HepG2 (cell line): Measurements from ENCODE around the gene PTPRN. TPM values are rescaled to one million over a fixed set of nuclear protein-coding genes. Genes with fewer than 3 reads are reported as not detected.

Experiments
- BCLAF1 ChIP-seq: fragments of 450-650 bp; IDR thresholded peaks from 2 replicates; pipeline ENCODE4 v1.6.1; 2017; ENCODE audit warnings: mild to moderate bottlenecking
- CBX5 ChIP-seq: sonication (generic); formaldehyde crosslinking; IDR thresholded peaks from 2 replicates; pipeline ENCODE4 v1.4.0; 2020; ENCODE audit warnings: missing genetic modification reagents, borderline replicate concordance
- CC2D1A ChIP-seq: sonication (generic); formaldehyde crosslinking; IDR thresholded peaks from 2 replicates; pipeline ENCODE4 v1.8.1; 2023; ENCODE audit warnings: mild to moderate bottlenecking, missing genetic modification reagents
- CEBPG ChIP-seq: IDR thresholded peaks from 2 replicates; pipeline ENCODE4 v1.6.1; 2016
- KLF13 ChIP-seq: sonication (generic); formaldehyde crosslinking; IDR thresholded peaks from 2 replicates; pipeline ENCODE4 v1.4.0; 2020; ENCODE audit warnings: mild to moderate bottlenecking, missing genetic modification reagents
- MED1 ChIP-seq: sonication (generic); formaldehyde crosslinking; IDR thresholded peaks from 2 replicates; pipeline ENCODE4 v1.4.0; 2020; ENCODE audit warnings: missing genetic modification reagents
- NFE2L1 ChIP-seq: sonication (generic); formaldehyde crosslinking; IDR thresholded peaks from 2 replicates; pipeline ENCODE4 v1.4.0; 2020; ENCODE audit warnings: missing genetic modification reagents, mild to moderate bottlenecking, borderline replicate concordance
- PREB ChIP-seq: sonication (generic); formaldehyde crosslinking; IDR thresholded peaks from 2 replicates; pipeline ENCODE4 v1.4.0; 2020; ENCODE audit warnings: missing genetic modification reagents
- RFX1 ChIP-seq: fragments of 450-650 bp; IDR thresholded peaks from 2 replicates; pipeline ENCODE4 v1.6.1; 2017
- SP5 ChIP-seq: IDR thresholded peaks from 2 replicates; pipeline ENCODE4 v1.6.1; 2016; ENCODE audit warnings: low read depth, borderline replicate concordance
- WIZ ChIP-seq: sonication (generic); formaldehyde crosslinking; IDR thresholded peaks from 2 replicates; pipeline ENCODE4 v1.5.1; 2020; ENCODE audit warnings: mild to moderate bottlenecking, missing genetic modification reagents
- ZBTB49 ChIP-seq: sonication (generic); formaldehyde crosslinking; IDR thresholded peaks from 2 replicates; pipeline ENCODE4 v1.4.0; 2020; ENCODE audit warnings: missing genetic modification reagents, borderline replicate concordance
- ZFYVE20 ChIP-seq: sonication (generic); formaldehyde crosslinking; IDR thresholded peaks from 2 replicates; pipeline ENCODE4 v1.8.0; 2023; ENCODE audit warnings: low read depth, mild to moderate bottlenecking, moderate library complexity, missing genetic modification reagents, borderline replicate concordance
- ZNF264 ChIP-seq: sonication (generic); formaldehyde crosslinking; IDR thresholded peaks from 2 replicates; pipeline ENCODE4 v1.4.0; 2020; ENCODE audit warnings: missing genetic modification reagents
- ZNF326 ChIP-seq: sonication (generic); formaldehyde crosslinking; IDR thresholded peaks from 2 replicates; pipeline ENCODE4 v1.4.0; 2020; ENCODE audit warnings: missing genetic modification reagents, borderline replicate concordance
- ZNF333 ChIP-seq: sonication (generic); formaldehyde crosslinking; IDR thresholded peaks from 2 replicates; pipeline ENCODE4 v1.4.0; 2020; ENCODE audit warnings: mild to moderate bottlenecking, missing genetic modification reagents, borderline replicate concordance
- ZNF451 ChIP-seq: sonication (generic); formaldehyde crosslinking; IDR thresholded peaks from 2 replicates; pipeline ENCODE4 v1.5.0; 2020; ENCODE audit warnings: mild to moderate bottlenecking, missing genetic modification reagents
- ZNF546 ChIP-seq: sonication (generic); formaldehyde crosslinking; conservative IDR thresholded peaks from 2 replicates; pipeline ENCODE4 v1.8.1; 2023; ENCODE audit warnings: mild to moderate bottlenecking, missing genetic modification reagents
- ZNF776 ChIP-seq: sonication (generic); formaldehyde crosslinking; IDR thresholded peaks from 2 replicates; pipeline ENCODE4 v1.4.0; 2020; ENCODE audit warnings: mild to moderate bottlenecking, missing genetic modification reagents
- ZNF782 ChIP-seq: sonication (generic); formaldehyde crosslinking; IDR thresholded peaks from 2 replicates; pipeline ENCODE4 v1.4.0; 2020; ENCODE audit warnings: missing genetic modification reagents, mild to moderate bottlenecking, borderline replicate concordance
- ZSCAN31 ChIP-seq: sonication (generic); formaldehyde crosslinking; IDR thresholded peaks from 2 replicates; pipeline ENCODE4 v1.5.0; 2020; ENCODE audit warnings: low read depth, mild to moderate bottlenecking, missing genetic modification reagents
- polyA plus RNA-seq, 8 experiments: library from polyadenylated mRNA; depleted of rRNA in 3 of 8; stranded (reverse) in 7 of 8; unstranded in 1 of 8; fragments of >200 nt; fragmentation: Illumina TruSeq in 4 of 8; extraction: Trizol in 4 of 8; gene quantifications; 2 replicates each; pipeline versions ENCODE4 v1.2.1 to v1.2.3, GENCODE V29; 2011 to 2016; ENCODE audit warnings: low read depth in 4 of 8, missing spikeins in 1 of 8, mixed read lengths in 1 of 8; ENCODE audit not compliant: insufficient read depth in 1 of 8
- total RNA-seq, 5 experiments: library from RNA; depleted of rRNA; stranded (reverse); fragments of >200 nt; fragmentation: Illumina TruSeq; extraction: Trizol; gene quantifications; 2 replicates each; pipeline ENCODE4 v1.2.3, GENCODE V29; 2016; ENCODE audit warnings: low read depth in 1 of 5
- TF ChIP-seq, protein P1 (sequence below): sonication (generic); formaldehyde crosslinking; IDR thresholded peaks from 2 replicates; pipeline ENCODE4 v1.5.0; 2020; ENCODE audit warnings: mild to moderate bottlenecking, missing genetic modification reagents

Gene PTPRN
- total and polyA plus RNA-seq, 2 of the 13 experiments (the other 11 are each of a cell fraction or from before 2014, with no cell fraction given): 0.26 TPM; not detected in 1

GRCh38 chr2:219294356-219295351 lies 14.5 kb downstream of the PTPRN start (continued):
- TF ChIP-seq SP5 (CRISPR knock-in tag) (peak; percentile 89), ZNF264 (CRISPR knock-in tag) (0 out of 2 replicates have a peak, but pooled peaks have one; percentile 36), BCLAF1 (no peak), ZNF546 (0 out of 2 replicates have a peak, but pooled peaks have one; percentile 46), ZBTB49 (CRISPR knock-in tag) (no peak), ZNF326 (CRISPR knock-in tag) (no peak), CBX5 (CRISPR knock-in tag) (peak; percentile 86; the same call in 1 of the 2 replicates), ZFYVE20 (CRISPR knock-in tag) (no peak), NFE2L1 (CRISPR knock-in tag) (no peak), MED1 (peak; percentile 60), CEBPG (CRISPR knock-in tag) (no peak), WIZ (0 out of 2 replicates have a peak, but pooled peaks have one; percentile 24), CC2D1A (CRISPR knock-in tag) (0 out of 2 replicates have a peak, but pooled peaks have one; percentile 34), ZSCAN31 (CRISPR knock-in tag) (peak; percentile 97), RFX1 (no peak), ZNF333 (no peak), KLF13 (CRISPR knock-in tag) (no peak), PREB (CRISPR knock-in tag) (no peak), ZNF776 (peak; percentile 59; the same call in 1 of the 2 replicates), ZNF451 (CRISPR knock-in tag) (peak; percentile 96; the same call in 1 of the 2 replicates), ZNF782 (peak; percentile 59; the same call in 1 of the 2 replicates)
- TF ChIP-seq, protein P1, sequence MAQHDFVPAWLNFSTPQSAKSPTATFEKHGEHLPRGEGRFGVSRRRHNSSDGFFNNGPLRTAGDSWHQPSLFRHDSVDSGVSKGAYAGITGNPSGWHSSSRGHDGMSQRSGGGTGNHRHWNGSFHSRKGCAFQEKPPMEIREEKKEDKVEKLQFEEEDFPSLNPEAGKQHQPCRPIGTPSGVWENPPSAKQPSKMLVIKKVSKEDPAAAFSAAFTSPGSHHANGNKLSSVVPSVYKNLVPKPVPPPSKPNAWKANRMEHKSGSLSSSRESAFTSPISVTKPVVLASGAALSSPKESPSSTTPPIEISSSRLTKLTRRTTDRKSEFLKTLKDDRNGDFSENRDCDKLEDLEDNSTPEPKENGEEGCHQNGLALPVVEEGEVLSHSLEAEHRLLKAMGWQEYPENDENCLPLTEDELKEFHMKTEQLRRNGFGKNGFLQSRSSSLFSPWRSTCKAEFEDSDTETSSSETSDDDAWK (CRISPR knock-in tag): no peak
